Epithelial cell of esophagus (primary cell): ENCODE data around the gene ZNF217.
"Not testable (repeated sequence)": the region's sequence is repeated elsewhere in the genome, so short reads cannot be mapped to it uniquely, and the experiment has no call there.

Source experiments
- DNase-seq: peaks from one replicate; pipeline ENCODE4 v3.0.0; 2010; ENCODE audit warnings: low read depth
- H3K4me3 ChIP-seq: 2 replicates; pipeline ENCODE4 v1.5.1; 2011; ENCODE audit warnings: mild to moderate bottlenecking, low read length, control low read depth
- TF ChIP-seq, protein P1 (sequence below): IDR thresholded peaks from 2 replicates; pipeline ENCODE4 v1.5.1; 2011; ENCODE audit warnings: low read depth, mild to moderate bottlenecking, low read length, control low read depth, inconsistent platforms; ENCODE audit not compliant: insufficient read depth; ENCODE audit errors: missing control alignments

The ZNF217 gene

DNA sequence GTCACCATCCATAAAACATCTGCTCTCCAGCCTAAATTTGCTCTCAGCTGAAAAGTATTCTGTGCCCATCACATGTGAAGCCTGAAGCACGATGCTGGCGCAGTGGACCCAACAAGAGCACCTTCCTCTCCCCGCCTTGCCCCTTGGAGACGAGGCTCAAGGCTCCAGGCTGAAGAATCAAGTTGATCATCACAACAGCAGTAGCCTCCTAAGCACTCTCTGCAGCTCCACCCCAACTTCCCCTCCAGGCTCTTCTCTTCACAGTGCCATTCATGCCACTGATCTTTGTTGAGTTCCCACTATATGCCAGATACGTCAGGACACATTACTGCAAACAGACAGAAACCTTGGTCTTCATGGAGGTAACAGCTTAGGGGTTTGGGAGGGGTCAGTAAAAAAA lies 41.6 kb upstream of the ZNF217 start:
- TF ChIP-seq, protein P1, sequence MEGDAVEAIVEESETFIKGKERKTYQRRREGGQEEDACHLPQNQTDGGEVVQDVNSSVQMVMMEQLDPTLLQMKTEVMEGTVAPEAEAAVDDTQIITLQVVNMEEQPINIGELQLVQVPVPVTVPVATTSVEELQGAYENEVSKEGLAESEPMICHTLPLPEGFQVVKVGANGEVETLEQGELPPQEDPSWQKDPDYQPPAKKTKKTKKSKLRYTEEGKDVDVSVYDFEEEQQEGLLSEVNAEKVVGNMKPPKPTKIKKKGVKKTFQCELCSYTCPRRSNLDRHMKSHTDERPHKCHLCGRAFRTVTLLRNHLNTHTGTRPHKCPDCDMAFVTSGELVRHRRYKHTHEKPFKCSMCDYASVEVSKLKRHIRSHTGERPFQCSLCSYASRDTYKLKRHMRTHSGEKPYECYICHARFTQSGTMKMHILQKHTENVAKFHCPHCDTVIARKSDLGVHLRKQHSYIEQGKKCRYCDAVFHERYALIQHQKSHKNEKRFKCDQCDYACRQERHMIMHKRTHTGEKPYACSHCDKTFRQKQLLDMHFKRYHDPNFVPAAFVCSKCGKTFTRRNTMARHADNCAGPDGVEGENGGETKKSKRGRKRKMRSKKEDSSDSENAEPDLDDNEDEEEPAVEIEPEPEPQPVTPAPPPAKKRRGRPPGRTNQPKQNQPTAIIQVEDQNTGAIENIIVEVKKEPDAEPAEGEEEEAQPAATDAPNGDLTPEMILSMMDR: no peak
- DNase-seq: no peak
- H3K4me3 ChIP-seq: no peak overlapping the region

DNA sequence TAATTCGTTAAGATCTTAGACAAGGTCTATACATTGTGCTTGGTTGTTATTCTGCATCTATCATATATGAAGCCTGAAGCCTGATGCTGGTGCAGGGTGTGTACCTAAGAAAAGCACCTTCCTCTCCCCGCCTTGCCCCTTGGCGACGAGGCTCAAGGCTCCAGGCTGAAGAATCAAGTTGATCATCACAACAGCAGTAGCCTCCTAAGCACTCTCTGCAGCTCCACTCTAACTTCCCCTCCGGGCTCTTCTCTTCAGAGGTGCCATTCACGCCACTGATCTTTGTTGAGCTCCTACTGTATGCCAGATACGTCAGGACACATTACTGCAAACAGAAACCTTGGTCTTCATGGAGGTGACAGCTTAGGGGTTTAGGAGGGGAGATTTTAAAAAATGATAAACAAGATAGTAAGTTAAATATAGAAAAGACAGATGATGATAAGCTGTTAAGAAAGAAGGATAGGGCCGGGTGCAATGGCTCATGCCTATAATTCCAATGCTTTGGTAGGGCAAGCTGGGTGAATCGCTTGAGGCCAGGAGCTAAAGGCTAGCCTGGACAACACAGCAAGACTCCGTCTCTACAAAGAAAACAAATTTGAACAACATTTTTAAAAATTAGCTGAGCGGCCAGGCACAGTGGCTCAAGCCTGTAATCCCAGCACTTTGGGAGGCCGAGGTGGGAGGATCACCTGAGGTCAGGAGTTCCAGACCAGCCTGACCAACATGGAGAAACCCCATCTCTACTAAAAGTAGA lies 38.4 kb upstream of the ZNF217 start:
- no peak overlapping the region for H3K4me3 ChIP-seq
- DNase-seq: no peak
- TF ChIP-seq, protein P1: no peak

DNA sequence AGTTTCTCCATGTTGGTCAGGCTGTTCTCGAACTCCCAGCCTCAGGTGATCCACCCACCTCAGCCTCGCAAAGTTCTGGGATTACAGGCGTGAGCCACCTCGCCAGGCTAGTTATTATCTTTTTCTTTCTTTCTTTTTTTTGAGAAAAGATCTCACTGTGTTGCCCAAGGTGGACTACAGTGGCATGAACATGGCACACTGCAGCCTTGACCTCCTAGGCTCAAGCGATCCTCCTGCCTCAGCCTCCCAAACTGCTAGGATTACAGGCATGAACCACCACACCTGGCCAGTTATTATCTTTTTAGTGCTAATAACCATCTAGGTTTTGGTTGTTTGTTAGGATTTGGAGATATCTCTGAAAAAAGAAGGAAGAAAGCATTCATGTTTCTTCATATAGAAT lies 35.8 kb upstream of the ZNF217 start:
- H3K4me3 ChIP-seq: no peak overlapping the region
- no peak for DNase-seq
- TF ChIP-seq, protein P1: no peak

DNA sequence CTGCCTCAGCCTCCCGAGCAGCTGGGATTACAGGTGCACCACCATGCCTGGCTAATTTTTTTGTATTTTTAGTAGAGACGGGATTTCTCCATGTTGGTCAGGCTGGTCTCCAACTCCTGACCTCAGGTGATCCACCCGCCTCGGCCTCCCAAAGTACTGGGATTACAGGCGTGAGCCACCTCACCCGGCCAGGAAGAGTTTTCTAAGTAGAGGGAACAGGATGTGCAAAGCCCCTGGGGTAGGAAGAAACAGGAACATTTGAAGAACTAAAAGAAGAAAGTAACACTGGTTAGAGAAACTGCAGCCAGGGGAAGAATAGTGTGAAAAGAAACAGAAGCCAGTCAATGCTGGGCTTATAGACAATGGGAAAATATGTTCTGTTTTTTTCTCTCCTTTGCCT lies 35.1 kb upstream of the ZNF217 start:
- not testable (repeated sequence) for H3K4me3 ChIP-seq, DNase-seq

DNA sequence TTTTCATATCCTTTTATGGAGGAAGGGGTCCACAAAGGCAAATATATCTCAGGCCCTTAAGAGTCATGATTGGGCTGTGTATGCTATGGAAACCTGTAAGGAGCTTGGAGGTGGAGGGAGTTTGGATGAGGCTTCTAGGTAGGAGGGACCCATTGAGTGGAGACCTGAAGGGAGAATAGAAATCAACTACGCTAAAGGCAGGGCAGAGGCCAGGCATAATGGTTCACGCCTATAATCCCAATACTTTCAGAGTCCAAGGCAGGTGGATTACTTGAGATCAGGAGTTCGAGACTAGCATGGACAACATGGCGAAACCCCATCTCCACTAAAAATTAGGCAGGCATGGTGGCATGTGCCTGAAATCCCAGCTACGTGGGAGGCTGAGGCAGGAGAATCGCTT lies 34.4 kb upstream of the ZNF217 start:
- DNase-seq: no peak
- H3K4me3 ChIP-seq: no peak overlapping the region
- TF ChIP-seq, protein P1: no peak

DNA sequence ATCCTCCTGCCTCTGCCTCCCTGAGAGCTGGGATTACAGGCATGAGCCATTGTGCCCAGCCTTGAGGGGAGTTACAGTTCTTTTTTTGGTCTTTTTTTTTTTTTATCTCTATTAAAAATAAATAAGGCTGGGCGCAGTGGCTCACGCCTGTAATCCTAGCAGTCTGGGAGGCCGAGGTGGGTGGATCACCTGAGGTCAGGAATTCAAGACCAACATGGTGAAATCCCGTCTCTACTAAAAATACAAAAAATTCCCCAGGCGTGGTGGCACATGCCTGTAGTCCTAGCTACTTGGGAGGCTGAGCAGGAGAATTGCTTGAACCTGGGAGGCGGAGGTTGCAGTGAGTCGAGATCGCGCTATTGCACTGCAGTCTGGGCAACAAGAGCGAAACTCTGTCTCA lies 33.4 kb upstream of the ZNF217 start:
- not testable (repeated sequence) for H3K4me3 ChIP-seq, DNase-seq

DNA sequence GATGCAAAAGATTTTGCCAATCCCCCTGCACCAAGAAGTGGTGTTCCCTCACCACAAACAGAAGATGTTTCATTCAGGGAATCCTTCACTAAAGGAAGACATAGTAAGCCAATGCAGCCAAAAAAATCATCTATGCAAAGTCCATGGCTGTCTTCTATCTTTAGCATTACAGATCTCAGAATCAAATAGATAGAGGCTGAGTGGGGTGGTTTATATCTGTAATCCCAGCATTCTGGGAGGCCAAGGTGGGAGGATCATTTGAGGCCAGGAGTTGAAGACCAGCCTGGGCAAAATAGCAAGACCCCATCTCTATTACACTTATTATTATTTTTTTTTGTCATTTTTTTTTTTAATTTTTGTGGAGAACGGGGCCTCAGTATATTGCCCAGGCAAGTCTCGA lies 32.9 kb upstream of the ZNF217 start:
- no peak for DNase-seq
- TF ChIP-seq, protein P1: no peak
- H3K4me3 ChIP-seq: no peak overlapping the region

DNA sequence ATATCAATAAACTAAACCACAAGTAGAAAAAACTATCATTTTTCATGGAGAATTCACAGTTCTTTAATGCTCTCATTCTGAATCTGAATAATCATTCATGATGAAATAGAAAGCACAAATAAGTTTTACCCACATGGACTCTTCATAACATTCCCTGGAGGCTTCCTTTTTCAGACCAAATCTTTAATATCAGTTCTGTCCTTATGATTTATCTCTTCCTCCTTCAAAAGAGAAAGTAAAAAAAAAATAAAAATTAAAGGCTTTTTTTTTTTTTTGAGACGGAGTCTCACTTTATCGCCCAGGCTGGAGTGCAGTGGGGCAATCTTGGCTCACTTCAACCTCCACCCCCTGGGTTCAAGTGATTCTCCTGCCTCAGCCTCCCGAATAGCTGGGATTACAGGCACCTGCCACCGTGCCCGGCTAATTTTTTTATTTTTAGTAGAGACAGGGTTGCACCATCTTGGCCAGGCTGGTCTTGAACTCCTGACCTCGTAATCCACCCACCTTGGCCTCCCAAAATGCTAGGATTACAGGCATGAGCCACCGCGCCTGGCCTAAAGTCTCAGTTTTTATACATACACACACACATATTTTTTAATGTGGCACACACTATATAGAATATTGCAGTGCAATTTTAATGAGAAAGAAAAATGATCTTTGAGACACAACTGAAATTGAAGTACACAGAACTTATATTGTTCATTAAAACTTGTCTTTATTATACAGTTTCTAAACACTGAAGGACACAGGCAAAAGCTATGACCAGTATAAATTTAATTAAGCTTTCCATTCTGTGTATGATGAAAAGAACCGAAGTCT lies 31.9 kb upstream of the ZNF217 start:
- no peak overlapping the region for H3K4me3 ChIP-seq
- TF ChIP-seq, protein P1: no peak
- DNase-seq: no peak

DNA sequence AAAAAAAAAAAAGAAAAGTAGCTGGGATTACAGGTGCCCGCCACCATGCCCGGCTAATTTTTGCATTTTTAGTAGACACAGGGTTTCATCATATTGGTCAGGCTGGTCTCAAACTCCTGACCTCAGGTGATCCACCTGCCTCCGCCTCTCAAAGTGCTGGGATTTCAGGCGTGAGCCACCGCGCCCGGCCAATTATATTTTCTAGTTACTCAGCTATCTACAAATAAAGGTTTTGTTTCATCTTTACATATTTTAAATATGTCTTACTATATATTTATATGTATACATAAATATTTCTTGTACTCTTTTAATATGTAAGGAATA lies 31.2 kb upstream of the ZNF217 start:
- not testable (repeated sequence) for H3K4me3 ChIP-seq, DNase-seq
